Breast epithelium (tissue), 4 donors: Measurements from ENCODE around the gene OR6C2. TPM values are rescaled to one million over a fixed set of nuclear protein-coding genes. Genes with fewer than 3 reads are reported as not detected.
"Not testable (repeated sequence)": the region's sequence is repeated elsewhere in the genome, so short reads cannot be mapped to it uniquely, and the experiment has no call there.

Experiments used
- DNase-seq, 2 donors: peaks; one replicate each; pipeline ENCODE4 v3.0.0-alpha.2; 2019; ENCODE audit warnings: low spot score in 2 of 2
- H3K27ac ChIP-seq, 2 donors: fragments of 200-600 bp; sonication (generic) in 1 of 2; one replicate each; pipeline ENCODE4 v1.5.1; 2016 to 2019; ENCODE audit warnings: mild to moderate bottlenecking in 1 of 2
- H3K27me3 ChIP-seq, 2 donors: fragments of 200-600 bp; sonication (generic) in 1 of 2; one replicate each; pipeline versions ENCODE4 v1.5.1 to v1.6.0; 2017 to 2019; ENCODE audit warnings: control low read depth in 1 of 2, mild to moderate bottlenecking in 1 of 2
- H3K36me3 ChIP-seq: fragments of 200-600 bp; one replicate; pipeline ENCODE4 v1.5.1; 2019
- H3K4me1 ChIP-seq, 2 donors: fragments of 200-600 bp; sonication (generic); one replicate each; pipeline ENCODE4 v1.5.1; 2016 to 2019; ENCODE audit warnings: control low read depth in 1 of 2
- H3K4me3 ChIP-seq, 3 donors: fragments of 200-600 bp; sonication (generic); 1 replicate in 2 of 3; 2 replicates in 1 of 3; pipeline ENCODE4 v1.5.1; 2016 to 2019; ENCODE audit warnings: mild to moderate bottlenecking in 3 of 3, moderate library complexity in 2 of 3
- H3K9me3 ChIP-seq, 2 donors: fragments of 200-600 bp; sonication (generic) in 1 of 2; one replicate each; pipeline ENCODE4 v1.5.1; 2016 to 2019; ENCODE audit warnings: control low read depth in 1 of 2
- POLR2A ChIP-seq: fragments of 450-650 bp; IDR thresholded peaks from one replicate; pipeline ENCODE4 v1.6.1; 2016; ENCODE audit warnings: antibody characterized with exemption, mild to moderate bottlenecking, moderate library complexity
- POLR2AphosphoS5 ChIP-seq, 3 donors: sonication (generic); formaldehyde crosslinking; IDR thresholded peaks; one replicate each; pipeline ENCODE4 v1.6.1; 2017; ENCODE audit warnings: antibody characterized with exemption in 3 of 3
- intact Hi-C: fragments of 100-400 bp; cut with DNase I; formaldehyde crosslinking; loops from one replicate; pipeline ENCODE4 v1.15.1; 2023; ENCODE audit warnings: low total_unique reads
- total RNA-seq, 3 donors: library from RNA; depleted of rRNA; stranded (reverse); fragments of >200 nt; gene quantifications; one replicate each; pipeline ENCODE4 v1.1.0, GENCODE V29; 2016
- TF ChIP-seq, protein P1 (sequence below), 3 donors: fragments of 450-650 bp; IDR thresholded peaks; one replicate each; pipeline ENCODE4 v1.5.1; 2016 to 2017; ENCODE audit warnings: antibody characterized with exemption in 3 of 3, mild to moderate bottlenecking in 3 of 3, moderate library complexity in 3 of 3

The OR6C2 gene
- total RNA-seq, 3 donors from 2014 or later, result not detected

- TF ChIP-seq POLR2AphosphoS5 (IDR thresholded peaks at IDR 0.05), result no peak
- TF ChIP-seq, protein P1, sequence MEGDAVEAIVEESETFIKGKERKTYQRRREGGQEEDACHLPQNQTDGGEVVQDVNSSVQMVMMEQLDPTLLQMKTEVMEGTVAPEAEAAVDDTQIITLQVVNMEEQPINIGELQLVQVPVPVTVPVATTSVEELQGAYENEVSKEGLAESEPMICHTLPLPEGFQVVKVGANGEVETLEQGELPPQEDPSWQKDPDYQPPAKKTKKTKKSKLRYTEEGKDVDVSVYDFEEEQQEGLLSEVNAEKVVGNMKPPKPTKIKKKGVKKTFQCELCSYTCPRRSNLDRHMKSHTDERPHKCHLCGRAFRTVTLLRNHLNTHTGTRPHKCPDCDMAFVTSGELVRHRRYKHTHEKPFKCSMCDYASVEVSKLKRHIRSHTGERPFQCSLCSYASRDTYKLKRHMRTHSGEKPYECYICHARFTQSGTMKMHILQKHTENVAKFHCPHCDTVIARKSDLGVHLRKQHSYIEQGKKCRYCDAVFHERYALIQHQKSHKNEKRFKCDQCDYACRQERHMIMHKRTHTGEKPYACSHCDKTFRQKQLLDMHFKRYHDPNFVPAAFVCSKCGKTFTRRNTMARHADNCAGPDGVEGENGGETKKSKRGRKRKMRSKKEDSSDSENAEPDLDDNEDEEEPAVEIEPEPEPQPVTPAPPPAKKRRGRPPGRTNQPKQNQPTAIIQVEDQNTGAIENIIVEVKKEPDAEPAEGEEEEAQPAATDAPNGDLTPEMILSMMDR (IDR thresholded peaks at IDR 0.05), result no peak
- no peak for TF ChIP-seq POLR2A
- intact Hi-C loops, result no loop called here
Measured at GRCh38 chr12:55470088-55470829, 26.4 kb downstream of the OR6C2 start, which contains the start of gene OR6C70. OR6C70 (minus strand) TSS chr12:55470138; CDS start chr12:55470138, 0 bp downstream.

DNA sequence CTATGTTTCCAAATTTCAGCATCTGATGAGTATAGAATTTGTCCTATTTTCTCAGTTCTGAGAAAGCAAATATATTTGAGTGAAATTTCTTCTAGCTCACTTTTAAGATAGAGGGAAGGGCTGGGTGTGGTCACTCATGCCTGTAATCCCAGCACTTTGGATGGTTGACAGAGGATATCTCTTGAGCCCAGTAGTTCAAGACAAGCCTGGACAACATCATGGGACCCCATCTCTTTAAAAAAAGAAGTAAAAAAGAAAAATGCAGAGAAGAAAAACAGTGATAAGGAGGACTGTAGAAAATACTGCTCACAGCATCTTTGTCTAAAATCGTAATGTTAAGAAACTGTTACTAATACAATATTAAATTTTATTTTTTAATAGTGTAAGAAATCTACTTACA, 28.4 kb downstream of the OR6C2 start:
- TF ChIP-seq POLR2AphosphoS5 (IDR thresholded peaks at IDR 0.05) (no peak), POLR2A (no peak)
- TF ChIP-seq, protein P1 (IDR thresholded peaks at IDR 0.05), result no peak
- Histone ChIP-seq H3K4me3 (no peak overlapping the region), H3K27me3 (no peaks in the 10 kb centered on the region), H3K36me3 (no peaks in the 10 kb centered on the region), H3K9me3 (no peaks in the 10 kb centered on the region), H3K27ac (no peak overlapping the region), H3K4me1 (no peaks in the 10 kb centered on the region)
- intact Hi-C loops, result no loop called here
- DNase-seq, result no peak

More at GRCh38 chr12:55470088-55470829, 26.4 kb downstream of the OR6C2 start, which contains the start of gene OR6C70:
- H3K27ac ChIP-seq, result no peak within 1 kb of the TSS
- no peaks in the 10 kb centered on the region for H3K27me3 ChIP-seq
- H3K4me3 ChIP-seq, result no peak within 1 kb of the TSS
- no peaks in the 10 kb centered on the region for H3K9me3 ChIP-seq
- H3K4me1 ChIP-seq, result no peaks in the 10 kb centered on the region
- no peaks in the 10 kb centered on the region for H3K36me3 ChIP-seq
- no peak for DNase-seq

GRCh38 chr12:55479136-55479535, 35.3 kb downstream of the OR6C2 start:
- intact Hi-C loops, H3K4me1 ChIP-seq, DNase-seq: not testable (repeated sequence)

DNA sequence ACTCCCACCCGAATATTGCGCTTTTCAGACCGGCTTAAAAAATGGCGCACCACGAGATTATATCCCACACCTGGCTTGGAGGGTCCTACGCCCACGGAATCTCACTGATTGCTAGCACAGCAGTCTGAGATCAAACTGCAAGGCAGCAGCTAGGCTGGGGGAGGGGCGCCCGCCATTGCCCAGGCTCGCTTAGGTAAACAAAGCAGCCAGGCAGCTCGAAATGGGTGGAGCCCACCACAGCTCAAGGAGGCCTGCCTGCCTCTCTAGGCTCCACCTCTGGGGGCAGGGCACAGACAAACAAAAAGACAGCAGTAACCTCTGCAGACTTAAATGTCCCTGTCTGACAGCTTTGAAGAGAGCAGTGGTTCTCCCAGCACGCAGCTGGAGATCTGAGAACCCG, 40.4 kb downstream of the OR6C2 start:
- DNase-seq, H3K4me1 ChIP-seq, H3K36me3 ChIP-seq, H3K27me3 ChIP-seq, H3K9me3 ChIP-seq, H3K4me3 ChIP-seq, H3K27ac ChIP-seq: not testable (repeated sequence)
- intact Hi-C loops, result loop anchor here (10.0 kb wide), 1 partner anchor 639 kb away; no protein-coding TSS in a partner anchor

More at GRCh38 chr12:55479136-55479535, 35.3 kb downstream of the OR6C2 start:
- not testable (repeated sequence) for H3K36me3 ChIP-seq, H3K9me3 ChIP-seq, H3K27me3 ChIP-seq, H3K4me3 ChIP-seq, H3K27ac ChIP-seq

- intact Hi-C loops, result no loop called here
- H3K36me3 ChIP-seq, result no peaks in the 10 kb centered on the region
- no peak for DNase-seq
- no peaks in the 10 kb centered on the region for H3K27me3 ChIP-seq
- no peaks in the 10 kb centered on the region for H3K9me3 ChIP-seq
- no peak within 1 kb of the TSS for H3K27ac ChIP-seq
- H3K4me1 ChIP-seq, result no peaks in the 10 kb centered on the region
- TF ChIP-seq POLR2AphosphoS5 (IDR thresholded peaks at IDR 0.05) (no peak), POLR2A (no peak)
- TF ChIP-seq, protein P1 (IDR thresholded peaks at IDR 0.05), result no peak
- H3K4me3 ChIP-seq, result no peak within 1 kb of the TSS
Measured at GRCh38 chr12:55492078-55492477, 48.2 kb downstream of the OR6C2 start, which contains the start of gene OR6C68. OR6C68 (plus strand) TSS chr12:55492378; CDS start chr12:55492378, 0 bp downstream.

DNA sequence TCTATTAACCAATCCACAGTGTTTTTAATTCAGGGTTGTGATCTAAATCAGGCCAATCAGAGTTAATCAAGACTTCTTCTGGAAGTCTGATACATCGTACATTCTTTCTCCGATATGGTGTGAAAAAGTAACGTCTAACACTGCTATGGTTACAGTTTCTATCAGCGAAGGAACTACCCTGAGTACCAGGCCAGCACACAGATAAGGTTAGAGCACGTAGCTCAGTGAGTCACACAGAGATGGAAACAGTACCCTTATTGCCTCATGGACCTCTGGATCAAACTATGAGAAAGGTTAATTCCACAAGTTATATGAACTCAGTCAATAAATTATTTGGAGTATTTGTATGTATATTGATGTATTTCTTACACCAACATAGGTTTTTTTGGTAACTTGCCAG, 51.6 kb downstream of the OR6C2 start:
- Histone ChIP-seq H3K27ac (no peak overlapping the region), H3K36me3 (no peaks in the 10 kb centered on the region), H3K4me1 (no peaks in the 10 kb centered on the region), H3K4me3 (no peak overlapping the region), H3K27me3 (no peaks in the 10 kb centered on the region), H3K9me3 (no peaks in the 10 kb centered on the region)
- no peak for DNase-seq
- intact Hi-C loops, result no loop called here
- TF ChIP-seq POLR2A, result no peak
- TF ChIP-seq, protein P1 (IDR thresholded peaks at IDR 0.05), result no peak
- TF ChIP-seq POLR2AphosphoS5 (IDR thresholded peaks at IDR 0.05), result no peak
